DND-41 (cell line): ENCODE measurements around the gene MEAK7.
A peak's percentile ranks its signal among the peaks of the same experiment; 100 is the strongest.

Experiments
- ATAC-seq: fragments of 200-7000 bp; cut with Tn5 transposase; 3 replicates; pipeline ENCODE4 v1.9.1; 2021; ENCODE audit warnings: low read depth; ENCODE audit not compliant: insufficient read depth
- DNase-seq: peaks from one replicate; pipeline ENCODE4 v3.0.0-alpha.2; 2020
- H2AFZ ChIP-seq: 2 replicates; pipeline ENCODE4 v1.6.0; 2012; ENCODE audit warnings: low read depth, low read length
- H3K27ac ChIP-seq: 2 replicates; pipeline ENCODE4 v1.5.1; 2012; ENCODE audit warnings: low read length, inconsistent platforms
- H3K27me3 ChIP-seq: fragments of 200-600 bp; sonication (generic); 2 replicates; pipeline ENCODE4 v1.6.0; 2012; ENCODE audit warnings: low read length, mild to moderate bottlenecking, inconsistent platforms; ENCODE audit not compliant: insufficient read depth, poor library complexity
- H3K36me3 ChIP-seq: 2 replicates; pipeline ENCODE4 v1.5.1; 2012; ENCODE audit warnings: low read length, inconsistent platforms; ENCODE audit not compliant: insufficient read depth
- H3K4me1 ChIP-seq: 2 replicates; pipeline ENCODE4 v1.5.1; 2012; ENCODE audit warnings: mild to moderate bottlenecking, low read length; ENCODE audit not compliant: insufficient read depth
- H3K4me2 ChIP-seq: 2 replicates; pipeline ENCODE4 v1.6.0; 2012; ENCODE audit warnings: mild to moderate bottlenecking, moderate library complexity, low read length, inconsistent platforms; ENCODE audit not compliant: insufficient read depth
- H3K4me3 ChIP-seq, 2 experiments: fragments of 200-600 bp in 1 of 2; shearing (Covaris generic) in 1 of 2; 2 replicates each; pipeline ENCODE4 v1.5.1; 2012 to 2016; ENCODE audit warnings: inconsistent platforms in 2 of 2, low read length in 2 of 2, mild to moderate bottlenecking in 2 of 2, low read depth in 1 of 2, moderate library complexity in 1 of 2
- H3K79me2 ChIP-seq: 2 replicates; pipeline ENCODE4 v1.6.0; 2012; ENCODE audit warnings: low read length, inconsistent platforms; ENCODE audit not compliant: insufficient read depth
- H3K9ac ChIP-seq: 2 replicates; pipeline ENCODE4 v1.6.0; 2012; ENCODE audit warnings: low read depth, mild to moderate bottlenecking, inconsistent platforms, low read length, moderate library complexity
- H3K9me3 ChIP-seq: 2 replicates; pipeline ENCODE4 v1.5.1; 2012; ENCODE audit warnings: low read length, moderate library complexity, mild to moderate bottlenecking, inconsistent platforms; ENCODE audit not compliant: insufficient read depth, severe bottlenecking
- H4K20me1 ChIP-seq: 2 replicates; pipeline ENCODE4 v1.6.0; 2012; ENCODE audit warnings: low read length; ENCODE audit not compliant: insufficient read depth
- EZH2 ChIP-seq: IDR thresholded peaks from 3 replicates; pipeline ENCODE4 v1.6.1; 2012; ENCODE audit warnings: borderline replicate concordance, low read depth, mild to moderate bottlenecking, moderate library complexity, low read length, inconsistent platforms; ENCODE audit not compliant: severe bottlenecking
- TF ChIP-seq, protein P1 (sequence below): IDR thresholded peaks from 2 replicates; pipeline ENCODE4 v1.5.1; 2012; ENCODE audit warnings: borderline replicate concordance, low read length, moderate library complexity, mild to moderate bottlenecking; ENCODE audit not compliant: poor library complexity, severe bottlenecking; ENCODE audit errors: extremely low read depth

MEAK7 gene, protein sequence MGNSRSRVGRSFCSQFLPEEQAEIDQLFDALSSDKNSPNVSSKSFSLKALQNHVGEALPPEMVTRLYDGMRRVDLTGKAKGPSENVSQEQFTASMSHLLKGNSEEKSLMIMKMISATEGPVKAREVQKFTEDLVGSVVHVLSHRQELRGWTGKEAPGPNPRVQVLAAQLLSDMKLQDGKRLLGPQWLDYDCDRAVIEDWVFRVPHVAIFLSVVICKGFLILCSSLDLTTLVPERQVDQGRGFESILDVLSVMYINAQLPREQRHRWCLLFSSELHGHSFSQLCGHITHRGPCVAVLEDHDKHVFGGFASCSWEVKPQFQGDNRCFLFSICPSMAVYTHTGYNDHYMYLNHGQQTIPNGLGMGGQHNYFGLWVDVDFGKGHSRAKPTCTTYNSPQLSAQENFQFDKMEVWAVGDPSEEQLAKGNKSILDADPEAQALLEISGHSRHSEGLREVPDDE

DNA sequence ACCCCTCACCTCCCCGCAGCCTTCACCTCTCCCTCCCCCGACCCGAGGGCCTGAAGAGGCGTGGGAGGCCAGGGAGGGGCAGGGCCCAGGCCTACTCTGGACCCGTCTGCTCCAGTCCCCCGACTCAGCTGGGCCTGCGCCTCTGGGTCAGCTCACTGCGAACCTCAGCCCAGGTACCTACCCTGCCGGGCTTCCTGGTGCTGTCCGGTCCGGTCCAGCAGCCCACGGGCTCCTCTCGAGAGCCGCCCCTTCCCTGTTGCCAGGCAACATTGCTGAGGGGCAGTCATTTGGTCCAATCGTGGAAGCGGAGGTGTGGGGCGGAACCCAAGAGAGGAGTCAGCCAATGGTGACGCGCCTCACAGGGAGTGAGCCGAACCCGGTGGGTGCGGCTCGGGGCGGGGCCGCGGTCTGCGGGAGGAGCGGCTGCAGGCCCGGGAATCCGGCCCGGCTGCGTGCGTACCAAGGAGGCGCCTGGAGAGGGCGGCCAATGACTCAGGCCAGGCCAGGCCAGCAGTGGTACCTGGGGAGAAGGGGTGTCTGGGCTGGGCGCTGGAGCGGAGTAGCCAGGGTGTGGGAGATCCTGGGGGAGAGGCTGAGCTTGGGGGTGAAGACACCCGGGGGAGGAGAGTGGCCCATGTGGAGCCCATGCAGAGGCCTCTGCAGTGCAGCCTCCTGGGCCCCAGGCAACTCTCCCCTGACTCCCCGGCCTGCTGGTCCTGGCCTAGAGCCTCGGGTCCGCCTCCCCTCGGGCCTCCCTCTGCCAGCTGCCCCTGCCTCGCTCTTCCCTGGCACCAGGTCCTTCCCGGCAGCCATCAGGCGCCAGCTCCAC is at the start of gene MEAK7:
Gene MEAK7 (minus strand): TSS at position 240 of the 829 bp plus-strand sequence. CDS start 6,573 bp downstream, outside the sequence.
- no peak for TF ChIP-seq EZH2
- TF ChIP-seq, protein P1, sequence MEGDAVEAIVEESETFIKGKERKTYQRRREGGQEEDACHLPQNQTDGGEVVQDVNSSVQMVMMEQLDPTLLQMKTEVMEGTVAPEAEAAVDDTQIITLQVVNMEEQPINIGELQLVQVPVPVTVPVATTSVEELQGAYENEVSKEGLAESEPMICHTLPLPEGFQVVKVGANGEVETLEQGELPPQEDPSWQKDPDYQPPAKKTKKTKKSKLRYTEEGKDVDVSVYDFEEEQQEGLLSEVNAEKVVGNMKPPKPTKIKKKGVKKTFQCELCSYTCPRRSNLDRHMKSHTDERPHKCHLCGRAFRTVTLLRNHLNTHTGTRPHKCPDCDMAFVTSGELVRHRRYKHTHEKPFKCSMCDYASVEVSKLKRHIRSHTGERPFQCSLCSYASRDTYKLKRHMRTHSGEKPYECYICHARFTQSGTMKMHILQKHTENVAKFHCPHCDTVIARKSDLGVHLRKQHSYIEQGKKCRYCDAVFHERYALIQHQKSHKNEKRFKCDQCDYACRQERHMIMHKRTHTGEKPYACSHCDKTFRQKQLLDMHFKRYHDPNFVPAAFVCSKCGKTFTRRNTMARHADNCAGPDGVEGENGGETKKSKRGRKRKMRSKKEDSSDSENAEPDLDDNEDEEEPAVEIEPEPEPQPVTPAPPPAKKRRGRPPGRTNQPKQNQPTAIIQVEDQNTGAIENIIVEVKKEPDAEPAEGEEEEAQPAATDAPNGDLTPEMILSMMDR, result no peak
- Histone ChIP-seq H3K27me3 (no peaks in the 10 kb centered on the region), H2AFZ (peak within 1 kb of the TSS; percentile 90), H3K4me2 (peak within 1 kb of the TSS; percentile 99), H3K4me3 (peak within 1 kb of the TSS; percentile 50 to 89), H3K79me2 (no peaks in the 10 kb centered on the region), H3K27ac (peak within 1 kb of the TSS; percentile 85), H3K9ac (peak within 1 kb of the TSS; percentile 77), H3K4me1 (peaks cover 29% of the 10 kb centered on the region), H4K20me1 (no peaks in the 10 kb centered on the region), H3K36me3 (no peaks in the 10 kb centered on the region), H3K9me3 (no peaks in the 10 kb centered on the region)
- ATAC-seq (peak; percentile 98), DNase-seq (peak; percentile 97)

DNA sequence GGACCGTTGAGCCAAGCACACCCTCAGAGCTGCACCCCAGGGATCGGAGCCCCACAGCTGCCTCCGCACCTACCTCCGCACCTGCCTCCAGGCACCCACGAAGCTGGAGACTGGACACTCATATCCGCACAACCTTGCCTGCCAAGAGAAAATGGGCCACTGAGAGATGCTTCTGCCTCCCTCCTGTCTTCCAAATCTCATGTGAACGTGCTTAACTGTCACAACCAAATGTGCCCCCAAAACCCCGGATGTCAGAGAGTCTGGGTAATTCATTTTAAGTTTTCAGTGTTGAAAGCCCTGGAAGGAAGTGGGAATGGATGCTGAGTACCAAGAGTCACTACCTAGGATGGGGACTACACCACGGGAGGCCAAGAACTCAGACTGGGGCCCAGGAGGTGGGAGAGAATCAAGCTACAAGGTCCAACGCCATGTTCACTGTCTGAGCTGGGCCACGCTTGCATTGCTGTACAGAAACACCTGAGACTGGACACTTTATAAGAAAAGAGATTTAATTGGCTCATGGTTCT is 49.5 kb upstream of the MEAK7 start:
- Histone ChIP-seq H3K27ac (no peak overlapping the region), H3K4me3 (no peak overlapping the region), H3K9me3 (no peaks in the 10 kb centered on the region), H3K9ac (no peak overlapping the region), H3K79me2 (no peaks in the 10 kb centered on the region), H3K27me3 (peaks cover 3% of the 10 kb centered on the region), H3K4me1 (no peaks in the 10 kb centered on the region; the same call in 1 of the 2 replicates), H2AFZ (no peak overlapping the region), H3K4me2 (no peak overlapping the region), H4K20me1 (no peaks in the 10 kb centered on the region), H3K36me3 (no peaks in the 10 kb centered on the region)
- TF ChIP-seq EZH2, result no peak
- TF ChIP-seq, protein P1, result no peak
- ATAC-seq, result peak; percentile 52
- DNase-seq, result peak; percentile 26

DNA sequence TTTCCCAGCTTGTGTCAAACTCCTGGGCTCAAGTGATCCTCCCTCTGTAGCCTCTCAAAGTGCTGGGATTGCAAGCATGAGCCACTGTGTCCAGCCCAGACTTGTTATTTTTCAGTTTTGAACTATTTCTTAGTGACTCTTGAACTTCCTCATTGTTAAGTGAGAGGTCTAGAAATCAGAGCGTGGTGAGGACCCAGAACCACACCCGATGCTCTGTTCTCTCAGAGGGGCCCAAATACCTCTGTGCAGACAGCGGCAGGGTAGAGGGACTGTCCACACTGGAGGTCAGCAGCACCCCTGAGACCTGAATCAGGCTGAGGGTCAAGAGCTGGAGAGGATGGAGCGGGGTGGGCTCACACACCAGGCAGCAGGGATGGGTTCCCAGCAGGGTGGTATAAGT is 47.7 kb upstream of the MEAK7 start:
- H3K79me2 ChIP-seq, result no peaks in the 10 kb centered on the region
- H3K4me1 ChIP-seq, result no peaks in the 10 kb centered on the region; the same call in 1 of the 2 replicates
- DNase-seq, result no peak
- no peaks in the 10 kb centered on the region for H3K36me3 ChIP-seq
- no peak for TF ChIP-seq EZH2
- TF ChIP-seq, protein P1, result no peak
- H2AFZ ChIP-seq, result no peak overlapping the region
- H3K9ac ChIP-seq, result no peak overlapping the region
- no peak overlapping the region for H3K4me3 ChIP-seq
- H3K4me2 ChIP-seq, result no peak overlapping the region
- peaks cover 6% of the 10 kb centered on the region for H3K27me3 ChIP-seq
- no peaks in the 10 kb centered on the region for H3K9me3 ChIP-seq
- no peak for ATAC-seq
- H4K20me1 ChIP-seq, result no peaks in the 10 kb centered on the region
- H3K27ac ChIP-seq, result no peak overlapping the region
